ENCODE data around the gene METRNL.
"Not testable (repeated sequence)": the region's sequence is repeated elsewhere in the genome, so short reads cannot be mapped to it uniquely, and the experiment has no call there.

Gene METRNL

GRCh38 chr17:83109793-83110645, 30.6 kb downstream of the METRNL start:
- no peak for DNase-seq

- no peak for DNase-seq
These were observed 31.3 kb downstream of the METRNL start for GRCh38 chr17:83110735-83111134.

- no peak for DNase-seq
These were observed 32.3 kb downstream of the METRNL start for GRCh38 chr17:83111516-83112282.

- DNase-seq, result no peak
These were observed 34.0 kb downstream of the METRNL start for GRCh38 chr17:83113381-83113780.

GRCh38 chr17:83113792-83114191, 34.4 kb downstream of the METRNL start:
- no peak for DNase-seq

GRCh38 chr17:83114706-83115105, 35.3 kb downstream of the METRNL start:
- DNase-seq, result no peak

GRCh38 chr17:83115202-83115651, 35.8 kb downstream of the METRNL start:
- DNase-seq, result no peak

- DNase-seq, result no peak
These were observed 36.4 kb downstream of the METRNL start for GRCh38 chr17:83115832-83116231.

- no peak for DNase-seq
These were observed 36.9 kb downstream of the METRNL start for GRCh38 chr17:83116311-83116771.

- DNase-seq, result no peak
These were observed 37.6 kb downstream of the METRNL start for GRCh38 chr17:83116783-83117555.

GRCh38 chr17:83117583-83117982, 38.2 kb downstream of the METRNL start:
- no peak for DNase-seq

GRCh38 chr17:83118071-83118841, 38.8 kb downstream of the METRNL start:
- no peak for DNase-seq

- no peak for DNase-seq
These were observed 40.8 kb downstream of the METRNL start for GRCh38 chr17:83119987-83120864.

GRCh38 chr17:83121473-83121872, 42.1 kb downstream of the METRNL start:
- DNase-seq, result not testable (repeated sequence)

GRCh38 chr17:83121921-83122820, 42.8 kb downstream of the METRNL start:
- no peak for DNase-seq

GRCh38 chr17:83122834-83123233, 43.4 kb downstream of the METRNL start:
- DNase-seq, result no peak

- no peak for DNase-seq
These were observed 44.7 kb downstream of the METRNL start for GRCh38 chr17:83123896-83124801.

- DNase-seq, result no peak
These were observed 45.6 kb downstream of the METRNL start for GRCh38 chr17:83124871-83125514.

Data from cortex of kidney (tissue), 1 donor.